ENCODE data around the gene PODXL. TPM values are rescaled to one million over a fixed set of nuclear protein-coding genes. Genes with fewer than 3 reads are reported as not detected.
A peak's percentile ranks its signal among the peaks of the same experiment; 100 is the strongest.

The PODXL gene
- total RNA-seq, 1 donor: 1.4 TPM

DNA sequence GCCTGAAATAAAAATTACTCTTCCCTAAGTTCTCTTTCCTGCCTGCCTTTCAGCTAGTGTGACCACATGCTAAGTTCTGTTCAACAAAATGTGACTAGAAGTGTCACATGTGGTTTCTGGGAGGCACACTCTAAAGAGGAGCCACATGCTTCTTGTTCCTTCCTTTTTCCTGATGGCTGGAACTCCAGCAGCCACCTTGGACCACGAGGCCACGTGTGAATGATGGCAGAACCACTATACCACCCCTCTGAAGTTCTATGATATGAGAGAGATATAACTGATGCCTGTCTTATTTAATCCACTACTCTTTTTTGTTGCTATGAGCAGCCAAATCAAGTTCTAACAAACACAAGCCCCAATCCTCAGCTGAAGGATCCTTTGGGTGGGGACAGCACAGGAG is 8.1 kb downstream of the PODXL start:
- Histone ChIP-seq H3K36me3 (ENCODE audit: insufficient read depth, low read length) (no peaks in the 10 kb centered on the region), H3K4me3 (ENCODE audit: insufficient read depth, low read length) (no peak overlapping the region), H3K4me2 (ENCODE audit: insufficient read depth, low read length) (no peak overlapping the region), H3K27me3 (ENCODE audit: insufficient read depth, low read length) (no peaks in the 10 kb centered on the region), H3K9me3 (ENCODE audit: low read depth, low read length) (no peaks in the 10 kb centered on the region), H3K27ac (ENCODE audit: low read depth, low read length) (no peak overlapping the region), H4K20me1 (ENCODE audit: insufficient read depth, low read length) (no peaks in the 10 kb centered on the region), H3K79me2 (ENCODE audit: insufficient read depth, low read length) (peaks cover 60% of the 10 kb centered on the region), H3K4me1 (ENCODE audit: insufficient read depth, low read length) (peaks cover 5% of the 10 kb centered on the region), H2AFZ (ENCODE audit: low read length) (no peak overlapping the region)
- DNase-seq (ENCODE audit: insufficient read length, low spot score, missing footprints): no peak
- no peak for TF ChIP-seq CTCF (IDR thresholded peaks at IDR 0.05; ENCODE audit: extremely low read depth, low read depth, low read length)

GRCh38 chr7:131547589-131547988 is 8.8 kb downstream of the PODXL start:
- Histone ChIP-seq H3K79me2 (ENCODE audit: insufficient read depth, low read length) (peaks cover 60% of the 10 kb centered on the region), H3K4me3 (ENCODE audit: insufficient read depth, low read length) (no peak overlapping the region), H2AFZ (ENCODE audit: low read length) (no peak overlapping the region), H3K27ac (ENCODE audit: low read depth, low read length) (no peak overlapping the region), H3K4me1 (ENCODE audit: insufficient read depth, low read length) (peaks cover 5% of the 10 kb centered on the region), H3K36me3 (ENCODE audit: insufficient read depth, low read length) (no peaks in the 10 kb centered on the region), H3K9me3 (ENCODE audit: low read depth, low read length) (no peaks in the 10 kb centered on the region), H3K4me2 (ENCODE audit: insufficient read depth, low read length) (no peak overlapping the region), H3K27me3 (ENCODE audit: insufficient read depth, low read length) (no peaks in the 10 kb centered on the region), H4K20me1 (ENCODE audit: insufficient read depth, low read length) (no peaks in the 10 kb centered on the region)
- DNase-seq (ENCODE audit: insufficient read length, low spot score, missing footprints): no peak
- TF ChIP-seq CTCF (IDR thresholded peaks at IDR 0.05; ENCODE audit: extremely low read depth, low read depth, low read length): no peak

DNA sequence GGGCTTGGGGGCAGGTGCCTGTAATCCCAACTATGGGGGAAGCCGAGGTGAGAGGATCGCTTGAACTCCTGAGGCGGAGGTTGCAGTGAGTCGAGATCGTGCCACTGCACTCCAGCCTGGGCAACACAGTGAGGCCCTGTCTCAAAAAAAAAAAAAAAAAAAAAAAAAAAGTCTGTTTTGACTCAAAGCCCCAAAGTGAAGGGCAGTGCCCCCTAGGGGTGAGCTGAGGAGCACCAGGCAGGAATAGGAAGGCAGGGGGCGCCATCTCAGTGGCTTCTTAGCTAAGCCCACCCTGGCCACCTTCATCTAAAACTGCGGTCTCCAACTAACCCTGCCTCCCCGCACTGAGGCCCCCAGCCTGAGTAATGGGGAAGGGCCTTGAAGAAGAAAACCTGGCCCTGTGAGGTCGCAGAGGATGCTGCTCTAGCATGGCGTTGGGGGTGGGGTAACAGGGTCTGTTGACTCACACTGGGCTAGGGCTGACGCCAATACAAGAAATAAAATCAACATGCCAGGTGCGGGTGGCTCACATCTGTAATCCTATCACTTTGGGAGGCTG is 9.8 kb downstream of the PODXL start:
- peaks cover 5% of the 10 kb centered on the region for H3K4me1 ChIP-seq (ENCODE audit: insufficient read depth, low read length)
- H3K27me3 ChIP-seq (ENCODE audit: insufficient read depth, low read length): no peaks in the 10 kb centered on the region
- no peak overlapping the region for H2AFZ ChIP-seq (ENCODE audit: low read length)
- H3K4me3 ChIP-seq (ENCODE audit: insufficient read depth, low read length): no peak overlapping the region
- H3K9me3 ChIP-seq (ENCODE audit: low read depth, low read length): no peaks in the 10 kb centered on the region
- DNase-seq (ENCODE audit: insufficient read length, low spot score, missing footprints): peak; percentile 87
- H3K4me2 ChIP-seq (ENCODE audit: insufficient read depth, low read length): no peak overlapping the region
- H3K36me3 ChIP-seq (ENCODE audit: insufficient read depth, low read length): no peaks in the 10 kb centered on the region
- peaks cover 60% of the 10 kb centered on the region for H3K79me2 ChIP-seq (ENCODE audit: insufficient read depth, low read length)
- no peaks in the 10 kb centered on the region for H4K20me1 ChIP-seq (ENCODE audit: insufficient read depth, low read length)
- H3K27ac ChIP-seq (ENCODE audit: low read depth, low read length): no peak overlapping the region
- peak; percentile 75 for TF ChIP-seq CTCF (IDR thresholded peaks at IDR 0.05; ENCODE audit: extremely low read depth, low read depth, low read length)

GRCh38 chr7:131546126-131546525 is 10.3 kb downstream of the PODXL start:
- DNase-seq (ENCODE audit: insufficient read length, low spot score, missing footprints): peak; percentile 84
- Histone ChIP-seq H3K79me2 (ENCODE audit: insufficient read depth, low read length) (peaks cover 61% of the 10 kb centered on the region), H3K4me3 (ENCODE audit: insufficient read depth, low read length) (peak overlapping the region; percentile 26), H3K4me1 (ENCODE audit: insufficient read depth, low read length) (peaks cover 5% of the 10 kb centered on the region), H3K27me3 (ENCODE audit: insufficient read depth, low read length) (no peaks in the 10 kb centered on the region), H4K20me1 (ENCODE audit: insufficient read depth, low read length) (no peaks in the 10 kb centered on the region), H3K4me2 (ENCODE audit: insufficient read depth, low read length) (peak overlapping the region; percentile 41), H3K27ac (ENCODE audit: low read depth, low read length) (no peak overlapping the region), H3K36me3 (ENCODE audit: insufficient read depth, low read length) (no peaks in the 10 kb centered on the region), H3K9me3 (ENCODE audit: low read depth, low read length) (no peaks in the 10 kb centered on the region), H2AFZ (ENCODE audit: low read length) (peak overlapping the region; percentile 66)
- no peak for TF ChIP-seq CTCF (IDR thresholded peaks at IDR 0.05; ENCODE audit: extremely low read depth, low read depth, low read length)
